H1 (cell line): ENCODE results near the gene ANKRD6. TPM values are rescaled to one million over a fixed set of nuclear protein-coding genes. Genes with fewer than 3 reads are reported as not detected.

Experiments
- CTCF ChIA-PET: fragments of 300-600 bp; sonication (Branson Sonifier 250); formaldehyde crosslinking; loops from one replicate; lab custom pipeline; 2021; ENCODE audit not compliant: partially characterized antibody; lab: Charles Lee
- POLR2A ChIA-PET: fragments of 300-600 bp; sonication (Branson Sonifier 250); formaldehyde crosslinking; loops from one replicate; lab custom pipeline; 2021; ENCODE audit warnings: inconsistent platforms; ENCODE audit not compliant: partially characterized antibody; lab: Charles Lee
- DNase-seq, 2 experiments: peaks; one replicate each; pipeline versions ENCODE4 v3.0.0 to v3.0.0-alpha.2; 2010 to 2022; ENCODE audit warnings: low spot score in 2 of 2, low read depth in 1 of 2, mixed read lengths in 1 of 2
- FAIRE-seq: peaks from 2 replicates; lab custom pipeline; 2011; peaks lifted over from hg19 to GRCh38; lab: Jason Lieb, UNC
- H2AFZ ChIP-seq: 2 replicates; pipeline ENCODE4 v1.8.1; 2012; ENCODE audit warnings: low read length, inconsistent platforms
- H2AK5ac ChIP-seq: 2 replicates; pipeline ENCODE4 v1.6.1; 2013; ENCODE audit warnings: low read depth, low read length
- H2BK120ac ChIP-seq: replicated peaks from 2 replicates; pipeline ENCODE3; 2013; ENCODE audit warnings: low read depth, low read length, inconsistent platforms
- H2BK12ac ChIP-seq: 2 replicates; pipeline ENCODE4 v1.6.1; 2013; ENCODE audit warnings: low read depth, low read length
- H2BK15ac ChIP-seq: 2 replicates; pipeline ENCODE4 v1.6.1; 2013; ENCODE audit warnings: low read length
- H2BK20ac ChIP-seq: 2 replicates; pipeline ENCODE4 v1.6.1; 2013; ENCODE audit warnings: low read length
- H2BK5ac ChIP-seq: 2 replicates; pipeline ENCODE4 v1.6.1; 2013; ENCODE audit warnings: low read depth, low read length
- H3K14ac ChIP-seq: 2 replicates; pipeline ENCODE4 v1.6.1; 2013; ENCODE audit warnings: inconsistent platforms; ENCODE audit not compliant: insufficient read length
- H3K18ac ChIP-seq: 2 replicates; pipeline ENCODE4 v1.6.1; 2013; ENCODE audit warnings: low read length; ENCODE audit errors: extremely low read depth
- H3K23ac ChIP-seq: 2 replicates; pipeline ENCODE4 v1.6.1; 2013; ENCODE audit warnings: inconsistent platforms; ENCODE audit not compliant: insufficient read length
- H3K23me2 ChIP-seq: 2 replicates; pipeline ENCODE4 v1.6.1; 2013; ENCODE audit warnings: low read depth, low read length
- H3K27ac ChIP-seq: 2 replicates; pipeline ENCODE4 v1.6.1; 2011; ENCODE audit warnings: low read depth, low read length, inconsistent platforms
- H3K27me3 ChIP-seq, 4 experiments: replicated peaks in 1 of 4; 1 replicate in 1 of 4; 2 replicates in 3 of 4; pipeline versions ENCODE4 v1.6.1 to v1.8.1; 2011 to 2013; ENCODE audit warnings: low read length in 3 of 4, mild to moderate bottlenecking in 3 of 4, inconsistent platforms in 2 of 4, mixed read lengths in 2 of 4, moderate library complexity in 1 of 4; ENCODE audit not compliant: control insufficient read depth in 3 of 4, insufficient read depth in 3 of 4; ENCODE audit errors: extremely low read depth in 1 of 4
- H3K36me3 ChIP-seq, 4 experiments: 2 replicates each; pipeline versions ENCODE4 v1.6.1 to v1.8.1; 2011 to 2013; ENCODE audit warnings: mild to moderate bottlenecking in 4 of 4, low read length in 3 of 4, moderate library complexity in 2 of 4, control low read depth in 1 of 4, inconsistent platforms in 1 of 4; ENCODE audit not compliant: insufficient read depth in 4 of 4, control insufficient read depth in 2 of 4
- H3K4ac ChIP-seq: replicated peaks from 2 replicates; pipeline ENCODE3; 2013; ENCODE audit warnings: low read length, low read depth, mixed read lengths, inconsistent platforms; ENCODE audit not compliant: insufficient read length
- H3K4me1 ChIP-seq, 4 experiments: replicated peaks in 1 of 4; 1 replicate in 1 of 4; 2 replicates in 3 of 4; pipeline versions ENCODE4 v1.6.1 to v1.8.1; 2011 to 2013; ENCODE audit warnings: low read length in 3 of 4, inconsistent platforms in 2 of 4, mixed read lengths in 1 of 4; ENCODE audit not compliant: insufficient read depth in 4 of 4, control insufficient read depth in 3 of 4
- H3K4me2 ChIP-seq, 2 experiments: 2 replicates each; pipeline versions ENCODE4 v1.6.1 to v1.8.1; 2011 to 2013; ENCODE audit warnings: low read depth in 2 of 2, low read length in 2 of 2, control low read depth in 1 of 2, inconsistent platforms in 1 of 2, mild to moderate bottlenecking in 1 of 2; ENCODE audit not compliant: insufficient read depth in 1 of 2
- H3K4me3 ChIP-seq, 4 experiments: fragments of 200-600, 300-600 bp in 1 of 4; sonication (generic), shearing (Covaris generic), sonication (Bioruptor Twin) in 1 of 4; 2 replicates each; pipeline versions ENCODE4 v1.5.1 to v1.8.1; 2011 to 2016; ENCODE audit warnings: low read length in 4 of 4, low read depth in 3 of 4, control low read depth in 2 of 4, inconsistent platforms in 2 of 4, mild to moderate bottlenecking in 2 of 4, mixed read lengths in 1 of 4, moderate library complexity in 1 of 4; ENCODE audit not compliant: insufficient read depth in 2 of 4; ENCODE audit errors: extremely low read depth in 1 of 4
- H3K56ac ChIP-seq: replicated peaks from 2 replicates; pipeline ENCODE3; 2013; ENCODE audit warnings: low read depth, mild to moderate bottlenecking, mixed read lengths, low read length, inconsistent platforms; ENCODE audit not compliant: insufficient read length
- H3K79me1 ChIP-seq: 2 replicates; pipeline ENCODE4 v1.6.1; 2013; ENCODE audit warnings: low read depth, low read length, control low read depth
- H3K79me2 ChIP-seq, 2 experiments: 2 replicates each; pipeline versions ENCODE4 v1.6.1 to v1.8.1; 2012 to 2013; ENCODE audit warnings: low read length in 2 of 2, mild to moderate bottlenecking in 2 of 2, inconsistent platforms in 1 of 2; ENCODE audit not compliant: insufficient read depth in 2 of 2, control insufficient read depth in 1 of 2
- H3K9ac ChIP-seq, 4 experiments: replicated peaks in 1 of 4; 1 replicate in 1 of 4; 2 replicates in 3 of 4; pipeline versions ENCODE4 v1.6.1 to v1.8.1; 2011 to 2013; ENCODE audit warnings: low read depth in 3 of 4, low read length in 3 of 4, control low read depth in 2 of 4, mild to moderate bottlenecking in 2 of 4, moderate library complexity in 2 of 4, inconsistent platforms in 1 of 4; ENCODE audit errors: extremely low read depth in 1 of 4
- H3K9me3 ChIP-seq, 2 experiments: 2 replicates each; pipeline versions ENCODE4 v1.6.1 to v1.8.1; 2012 to 2013; ENCODE audit warnings: mild to moderate bottlenecking in 2 of 2, moderate library complexity in 2 of 2, control low read depth in 1 of 2, inconsistent platforms in 1 of 2, low read depth in 1 of 2, low read length in 1 of 2, mixed read lengths in 1 of 2; ENCODE audit not compliant: insufficient read depth in 2 of 2
- H4K20me1 ChIP-seq, 2 experiments: replicated peaks in 1 of 2; 2 replicates each; pipeline versions ENCODE3 to v1.8.1; 2011 to 2013; ENCODE audit warnings: inconsistent platforms in 2 of 2, low read length in 2 of 2, mild to moderate bottlenecking in 1 of 2; ENCODE audit not compliant: insufficient read depth in 2 of 2, control insufficient read depth in 1 of 2
- H4K5ac ChIP-seq: 2 replicates; pipeline ENCODE4 v1.6.1; 2013; ENCODE audit warnings: low read length, low read depth, mixed read lengths, inconsistent platforms; ENCODE audit not compliant: insufficient read length
- H4K8ac ChIP-seq: 2 replicates; pipeline ENCODE4 v1.8.0; 2013; ENCODE audit warnings: mild to moderate bottlenecking, moderate library complexity, low read length, inconsistent platforms; ENCODE audit not compliant: insufficient read depth; ENCODE audit errors: extremely low read depth
- H4K91ac ChIP-seq: replicated peaks from 2 replicates; pipeline ENCODE3; 2013; ENCODE audit warnings: low read length, mixed read lengths, inconsistent platforms; ENCODE audit not compliant: insufficient read length
- GABPA ChIP-seq: IDR thresholded peaks from 2 replicates; pipeline ENCODE4 v1.6.1; 2011; ENCODE audit warnings: mild to moderate bottlenecking, low read length, moderate library complexity, borderline replicate concordance; ENCODE audit not compliant: insufficient read depth
- RBBP5 ChIP-seq: IDR thresholded peaks from 2 replicates; pipeline ENCODE4 v1.7.1; 2012; ENCODE audit warnings: low read depth, mild to moderate bottlenecking, inconsistent platforms, low read length, moderate library complexity, borderline replicate concordance
- WGBS, 2 experiments: shearing (Covaris generic) in 1 of 2; methylation state at CpG; one replicate each; pipeline versions ENCODE4 v1.1.6 to v1.1.7; 2013 to 2015; ENCODE audit warnings: low lambda C conversion rate in 2 of 2, mixed read lengths in 2 of 2, inconsistent platforms in 1 of 2, low coverage in 1 of 2, missing lambda C conversion rate in 1 of 2; ENCODE audit not compliant: insufficient replicate concordance in 2 of 2, insufficient coverage in 1 of 2, insufficient read length in 1 of 2; ENCODE audit errors: extremely low coverage in 1 of 2, missing lambda C conversion rate in 1 of 2; 5-methylcytosine and 5-hydroxymethylcytosine counted together
- polyA plus RNA-seq, 7 experiments: library from polyadenylated mRNA; depleted of rRNA in 3 of 7; stranded (reverse) in 5 of 7; unstranded in 2 of 7; fragments of >200 nt in 5 of 7; fragments of 200-250 nt in 2 of 7; gene quantifications; 1 replicate in 5 of 7; 2 replicates in 1 of 7; 4 replicates in 1 of 7; pipeline versions ENCODE4 v1.2.1 to v1.2.3, GENCODE V29; 2011 to 2013; ENCODE audit warnings: missing spikeins in 2 of 7, mixed read lengths in 2 of 7
- total RNA-seq: library from RNA; stranded (reverse); fragmentation: NEBNext Ultra II Directional; extraction: Animal tissue kit (Norgen Biotek cat#: 25700); gene quantifications from 2 replicates; pipeline ENCODE4 v1.2.1, GENCODE V29; 2021
- TF ChIP-seq, protein P1 (sequence below): IDR thresholded peaks from 2 replicates; pipeline ENCODE4 v1.6.1; 2012; ENCODE audit warnings: low read length, inconsistent platforms

ANKRD6 gene
- total and polyA plus RNA-seq, 2 of the 8 experiments (the other 6 are each of a cell fraction or from before 2014, with no cell fraction given): 5.9 to 12.8 TPM

DNA sequence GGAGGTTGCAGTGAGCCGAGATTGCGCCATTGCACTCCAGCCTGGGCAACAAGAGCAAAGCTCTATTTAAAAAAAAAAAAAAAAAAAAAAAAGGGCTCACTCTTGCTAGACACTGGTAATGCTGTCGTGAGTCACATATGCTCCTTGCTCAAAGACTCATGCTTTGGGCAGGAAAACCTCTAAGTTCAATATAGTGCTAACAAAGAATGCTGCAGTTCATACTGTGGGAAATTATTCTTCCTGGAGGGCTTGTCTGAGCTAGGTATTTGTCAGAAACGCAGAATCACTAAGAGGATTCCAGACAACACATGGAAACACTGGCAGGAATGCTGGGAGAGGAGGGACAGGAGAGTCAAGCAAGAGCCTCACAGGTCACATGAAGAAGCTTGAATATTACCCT lies 207.9 kb downstream of the ANKRD6 start:
- H3K23ac ChIP-seq: no peak overlapping the region
- no peak overlapping the region for H4K91ac ChIP-seq
- POLR2A ChIA-PET: interaction anchor here (0.7 to 0.8 kb wide), 2 partner anchors 16 to 188 kb away, joined by 3 to 4 read pairs; no protein-coding TSS in a partner anchor
- no peaks in the 10 kb centered on the region for H3K27me3 ChIP-seq
- no peak overlapping the region for H3K14ac ChIP-seq
- H3K4me1 ChIP-seq: peaks cover 0 to 3% (median 1%) of the 10 kb centered on the region in 4 experiments; a peak in 1 of 7 replicates
- peaks cover 0 to 3% of the 10 kb centered on the region in 2 experiments; a peak in 2 of 4 replicates for H3K79me2 ChIP-seq
- no peak overlapping the region for H2BK15ac ChIP-seq
- no peak overlapping the region for H2BK120ac ChIP-seq
- peaks cover 3% of the 10 kb centered on the region; the same call in 1 of the 2 replicates for H3K23me2 ChIP-seq
- no peak overlapping the region for H2AK5ac ChIP-seq
- no peak overlapping the region for H3K4me3 ChIP-seq
- H4K8ac ChIP-seq: no peak overlapping the region
- no peak overlapping the region for H3K4ac ChIP-seq
- peaks cover 0 to 2% of the 10 kb centered on the region in 2 experiments for H4K20me1 ChIP-seq
- no peak overlapping the region for H2BK5ac ChIP-seq
- H3K4me2 ChIP-seq: no peak overlapping the region
- CTCF ChIA-PET: interaction anchor here (0.6 to 1.3 kb wide), 5 partner anchors 19 to 741 kb away, joined by 3 read pairs; partner anchors contain the start of gene ANKRD6
- H3K56ac ChIP-seq: no peak overlapping the region
- no peaks in the 10 kb centered on the region for H3K9me3 ChIP-seq
- H3K79me1 ChIP-seq: no peaks in the 10 kb centered on the region
- peaks cover 15 to 53% (median 40%) of the 10 kb centered on the region in 4 experiments for H3K36me3 ChIP-seq
- no peak overlapping the region for H3K18ac ChIP-seq
- FAIRE-seq: no peak
- WGBS, 2 experiments: 83% methylated on average over 4 of the region's 4 CpGs; no CpG with 5 or more reads in 1 of the 2 experiments
- H3K9ac ChIP-seq: no peak overlapping the region
- no peak for DNase-seq
- H2AFZ ChIP-seq: no peak overlapping the region
- TF ChIP-seq GABPA (no peak), RBBP5 (no peak)
- TF ChIP-seq, protein P1, sequence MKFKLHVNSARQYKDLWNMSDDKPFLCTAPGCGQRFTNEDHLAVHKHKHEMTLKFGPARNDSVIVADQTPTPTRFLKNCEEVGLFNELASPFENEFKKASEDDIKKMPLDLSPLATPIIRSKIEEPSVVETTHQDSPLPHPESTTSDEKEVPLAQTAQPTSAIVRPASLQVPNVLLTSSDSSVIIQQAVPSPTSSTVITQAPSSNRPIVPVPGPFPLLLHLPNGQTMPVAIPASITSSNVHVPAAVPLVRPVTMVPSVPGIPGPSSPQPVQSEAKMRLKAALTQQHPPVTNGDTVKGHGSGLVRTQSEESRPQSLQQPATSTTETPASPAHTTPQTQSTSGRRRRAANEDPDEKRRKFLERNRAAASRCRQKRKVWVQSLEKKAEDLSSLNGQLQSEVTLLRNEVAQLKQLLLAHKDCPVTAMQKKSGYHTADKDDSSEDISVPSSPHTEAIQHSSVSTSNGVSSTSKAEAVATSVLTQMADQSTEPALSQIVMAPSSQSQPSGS: no peak
- H3K27ac ChIP-seq: no peak overlapping the region
- no peak overlapping the region for H4K5ac ChIP-seq
- H2BK20ac ChIP-seq: no peak overlapping the region
- H2BK12ac ChIP-seq: no peak overlapping the region
